DND-41 (cell line): ENCODE results near the gene SRCIN1.

Source experiments
- ATAC-seq: fragments of 200-7000 bp; cut with Tn5 transposase; 3 replicates; pipeline ENCODE4 v1.9.1; 2021; ENCODE audit warnings: low read depth; ENCODE audit not compliant: insufficient read depth
- DNase-seq: peaks from one replicate; pipeline ENCODE4 v3.0.0-alpha.2; 2020
- H2AFZ ChIP-seq: 2 replicates; pipeline ENCODE4 v1.6.0; 2012; ENCODE audit warnings: low read depth, low read length
- H3K27ac ChIP-seq: 2 replicates; pipeline ENCODE4 v1.5.1; 2012; ENCODE audit warnings: low read length, inconsistent platforms
- H3K27me3 ChIP-seq: fragments of 200-600 bp; sonication (generic); 2 replicates; pipeline ENCODE4 v1.6.0; 2012; ENCODE audit warnings: low read length, mild to moderate bottlenecking, inconsistent platforms; ENCODE audit not compliant: insufficient read depth, poor library complexity
- H3K36me3 ChIP-seq: 2 replicates; pipeline ENCODE4 v1.5.1; 2012; ENCODE audit warnings: low read length, inconsistent platforms; ENCODE audit not compliant: insufficient read depth
- H3K4me1 ChIP-seq: 2 replicates; pipeline ENCODE4 v1.5.1; 2012; ENCODE audit warnings: mild to moderate bottlenecking, low read length; ENCODE audit not compliant: insufficient read depth
- H3K4me2 ChIP-seq: 2 replicates; pipeline ENCODE4 v1.6.0; 2012; ENCODE audit warnings: mild to moderate bottlenecking, moderate library complexity, low read length, inconsistent platforms; ENCODE audit not compliant: insufficient read depth
- H3K4me3 ChIP-seq, 2 experiments: fragments of 200-600 bp in 1 of 2; shearing (Covaris generic) in 1 of 2; 2 replicates each; pipeline ENCODE4 v1.5.1; 2012 to 2016; ENCODE audit warnings: inconsistent platforms in 2 of 2, low read length in 2 of 2, mild to moderate bottlenecking in 2 of 2, low read depth in 1 of 2, moderate library complexity in 1 of 2
- H3K79me2 ChIP-seq: 2 replicates; pipeline ENCODE4 v1.6.0; 2012; ENCODE audit warnings: low read length, inconsistent platforms; ENCODE audit not compliant: insufficient read depth
- H3K9ac ChIP-seq: 2 replicates; pipeline ENCODE4 v1.6.0; 2012; ENCODE audit warnings: low read depth, mild to moderate bottlenecking, inconsistent platforms, low read length, moderate library complexity
- H3K9me3 ChIP-seq: 2 replicates; pipeline ENCODE4 v1.5.1; 2012; ENCODE audit warnings: low read length, moderate library complexity, mild to moderate bottlenecking, inconsistent platforms; ENCODE audit not compliant: insufficient read depth, severe bottlenecking
- H4K20me1 ChIP-seq: 2 replicates; pipeline ENCODE4 v1.6.0; 2012; ENCODE audit warnings: low read length; ENCODE audit not compliant: insufficient read depth
- EZH2 ChIP-seq: IDR thresholded peaks from 3 replicates; pipeline ENCODE4 v1.6.1; 2012; ENCODE audit warnings: borderline replicate concordance, low read depth, mild to moderate bottlenecking, moderate library complexity, low read length, inconsistent platforms; ENCODE audit not compliant: severe bottlenecking
- TF ChIP-seq, protein P1 (sequence below): IDR thresholded peaks from 2 replicates; pipeline ENCODE4 v1.5.1; 2012; ENCODE audit warnings: borderline replicate concordance, low read length, moderate library complexity, mild to moderate bottlenecking; ENCODE audit not compliant: poor library complexity, severe bottlenecking; ENCODE audit errors: extremely low read depth

The SRCIN1 gene

DNA sequence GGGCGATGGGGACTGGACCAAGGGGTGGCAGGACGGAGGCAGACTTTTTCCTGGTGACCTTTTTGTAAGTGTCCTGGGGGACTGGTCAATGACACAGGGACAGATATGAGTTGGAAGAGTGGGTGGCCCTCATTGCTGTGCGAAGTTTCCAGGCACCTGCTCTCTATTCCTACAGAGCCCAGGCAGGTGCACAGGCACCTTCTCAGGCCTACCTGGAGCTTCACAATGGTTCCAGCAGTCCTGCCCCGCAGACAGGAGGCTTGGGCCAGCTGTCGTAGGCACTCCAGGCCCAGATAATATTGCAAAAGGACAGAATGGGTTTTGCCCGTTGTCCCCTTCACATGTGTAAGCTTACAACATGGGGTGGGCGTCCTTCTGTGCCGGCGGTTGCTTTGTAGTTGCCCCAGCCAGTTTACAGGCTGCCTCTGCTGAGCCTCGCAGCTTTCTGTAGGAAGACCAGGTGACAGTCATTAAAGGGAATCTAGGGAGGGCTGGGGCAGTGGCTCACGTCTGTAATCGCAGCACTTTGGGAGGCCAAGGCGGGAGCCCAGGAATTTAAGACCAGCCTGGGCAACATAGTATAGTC lies 93.2 kb downstream of the SRCIN1 start:
- Histone ChIP-seq H3K27me3 (no peaks in the 10 kb centered on the region), H3K36me3 (peaks cover 15% of the 10 kb centered on the region)
- no peak for DNase-seq

GRCh38 chr17:38511150-38512108 lies 94.3 kb downstream of the SRCIN1 start:
- H3K27me3 ChIP-seq = no peaks in the 10 kb centered on the region
- no peak overlapping the region for H3K27ac ChIP-seq
- no peak for TF ChIP-seq EZH2
- TF ChIP-seq, protein P1, sequence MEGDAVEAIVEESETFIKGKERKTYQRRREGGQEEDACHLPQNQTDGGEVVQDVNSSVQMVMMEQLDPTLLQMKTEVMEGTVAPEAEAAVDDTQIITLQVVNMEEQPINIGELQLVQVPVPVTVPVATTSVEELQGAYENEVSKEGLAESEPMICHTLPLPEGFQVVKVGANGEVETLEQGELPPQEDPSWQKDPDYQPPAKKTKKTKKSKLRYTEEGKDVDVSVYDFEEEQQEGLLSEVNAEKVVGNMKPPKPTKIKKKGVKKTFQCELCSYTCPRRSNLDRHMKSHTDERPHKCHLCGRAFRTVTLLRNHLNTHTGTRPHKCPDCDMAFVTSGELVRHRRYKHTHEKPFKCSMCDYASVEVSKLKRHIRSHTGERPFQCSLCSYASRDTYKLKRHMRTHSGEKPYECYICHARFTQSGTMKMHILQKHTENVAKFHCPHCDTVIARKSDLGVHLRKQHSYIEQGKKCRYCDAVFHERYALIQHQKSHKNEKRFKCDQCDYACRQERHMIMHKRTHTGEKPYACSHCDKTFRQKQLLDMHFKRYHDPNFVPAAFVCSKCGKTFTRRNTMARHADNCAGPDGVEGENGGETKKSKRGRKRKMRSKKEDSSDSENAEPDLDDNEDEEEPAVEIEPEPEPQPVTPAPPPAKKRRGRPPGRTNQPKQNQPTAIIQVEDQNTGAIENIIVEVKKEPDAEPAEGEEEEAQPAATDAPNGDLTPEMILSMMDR = no peak
- H3K4me2 ChIP-seq = no peak overlapping the region
- no peak overlapping the region for H3K9ac ChIP-seq
- H3K4me3 ChIP-seq = no peak overlapping the region
- H3K9me3 ChIP-seq = no peaks in the 10 kb centered on the region
- peaks cover 22% of the 10 kb centered on the region for H3K36me3 ChIP-seq
- no peak for DNase-seq
- no peaks in the 10 kb centered on the region for H3K79me2 ChIP-seq
- no peak overlapping the region for H2AFZ ChIP-seq
- no peak for ATAC-seq
- H4K20me1 ChIP-seq = no peaks in the 10 kb centered on the region; the same call in 1 of the 2 replicates
- no peaks in the 10 kb centered on the region for H3K4me1 ChIP-seq

More for the DNA sequence above, 93.2 kb downstream of the SRCIN1 start:
- no peaks in the 10 kb centered on the region for H3K9me3 ChIP-seq
- no peaks in the 10 kb centered on the region; the same call in 1 of the 2 replicates for H4K20me1 ChIP-seq
- no peak overlapping the region for H3K27ac ChIP-seq
- no peak for ATAC-seq
- H3K4me2 ChIP-seq = no peak overlapping the region
- no peaks in the 10 kb centered on the region for H3K4me1 ChIP-seq
- no peaks in the 10 kb centered on the region for H3K79me2 ChIP-seq
- no peak for TF ChIP-seq EZH2
- TF ChIP-seq, protein P1 = no peak
- no peak overlapping the region for H3K9ac ChIP-seq
- no peak overlapping the region for H3K4me3 ChIP-seq
- no peak overlapping the region for H2AFZ ChIP-seq

GRCh38 chr17:38510421-38511149 lies 95.2 kb downstream of the SRCIN1 start:
- H3K27ac ChIP-seq = no peak overlapping the region
- H3K4me1 ChIP-seq = no peaks in the 10 kb centered on the region
- no peaks in the 10 kb centered on the region for H3K9me3 ChIP-seq
- no peak overlapping the region for H3K4me2 ChIP-seq
- H3K79me2 ChIP-seq = no peaks in the 10 kb centered on the region
- H3K36me3 ChIP-seq = peaks cover 29% of the 10 kb centered on the region
- TF ChIP-seq EZH2 = no peak
- DNase-seq (no peak), ATAC-seq (no peak)
- H3K4me3 ChIP-seq = no peak overlapping the region
- no peak overlapping the region for H2AFZ ChIP-seq
- no peaks in the 10 kb centered on the region for H3K27me3 ChIP-seq
- no peaks in the 10 kb centered on the region; the same call in 1 of the 2 replicates for H4K20me1 ChIP-seq
- no peak overlapping the region for H3K9ac ChIP-seq
